ENCODE data around the gene SORCS2. TPM values are rescaled to one million over a fixed set of nuclear protein-coding genes. Genes with fewer than 3 reads are reported as not detected.
A peak's percentile ranks its signal among the peaks of the same experiment; 100 is the strongest.

Gene SORCS2
- total RNA-seq, 4 donors from 2014 or later, result 1.1 to 2.5 (median 2.0) TPM

GRCh38 chr4:7208509-7209451 is 16.4 kb downstream of the SORCS2 start:
- Histone ChIP-seq H3K36me3 (no peaks in the 10 kb centered on the region), H3K27me3 (peaks cover 0 to 20% (median 0%) of the 10 kb centered on the region in 4 donors), H3K4me1 (peaks cover 16 to 65% (median 26%) of the 10 kb centered on the region in 3 donors), H3K27ac (peak overlapping the region in 1 of 4 donors; percentile 73), H3K9me3 (no peaks in the 10 kb centered on the region), H3K4me3 (no peak overlapping the region)
- WGBS, 2 donors, result 85 to 86% methylated on average over 5 to 13 of the region's 21 CpGs
- TF ChIP-seq POLR2A (IDR thresholded peaks at IDR 0.05) (no peak), CTCF (IDR thresholded peaks at IDR 0.05) (no peak)
- DNase-seq, result no peak
- intact Hi-C loops (cut with DNase I), result no loop called here

- no peak overlapping the region for H3K27ac ChIP-seq
- H3K36me3 ChIP-seq, result no peaks in the 10 kb centered on the region
- peaks cover 0 to 20% (median 0%) of the 10 kb centered on the region in 4 donors for H3K27me3 ChIP-seq
- H3K4me3 ChIP-seq, result no peak overlapping the region
- DNase-seq, result no peak
- H3K4me1 ChIP-seq, result peaks cover 16 to 66% (median 26%) of the 10 kb centered on the region in 3 donors
- TF ChIP-seq POLR2A (IDR thresholded peaks at IDR 0.05) (no peak), CTCF (IDR thresholded peaks at IDR 0.05) (no peak)
- H3K9me3 ChIP-seq, result no peaks in the 10 kb centered on the region
- intact Hi-C loops (cut with DNase I), result no loop called here
- WGBS, 2 donors, result 70 to 71% methylated on average over 2 to 9 of the region's 9 CpGs
These were observed 17.4 kb downstream of the SORCS2 start for GRCh38 chr4:7209699-7210098.

- intact Hi-C loops (cut with DNase I), result no loop called here
These were observed 18.5 kb downstream of the SORCS2 start for GRCh38 chr4:7210824-7211223.

GRCh38 chr4:7212101-7212674 is 19.9 kb downstream of the SORCS2 start:
- no peaks in the 10 kb centered on the region for H3K36me3 ChIP-seq
- H3K4me1 ChIP-seq, result peaks cover 3 to 50% (median 15%) of the 10 kb centered on the region in 3 donors
- peak overlapping the region in 1 of 4 donors; percentile 16 for H3K27ac ChIP-seq
- 64 to 81% methylated on average over 4 to 6 of the region's 6 CpGs for WGBS, 2 donors
- H3K27me3 ChIP-seq, result peaks cover 0 to 20% (median 0%) of the 10 kb centered on the region in 4 donors
- H3K9me3 ChIP-seq, result no peaks in the 10 kb centered on the region
- intact Hi-C loops (cut with DNase I), result no loop called here
- DNase-seq, result no peak
- H3K4me3 ChIP-seq, result no peak overlapping the region
- no peak for TF ChIP-seq CTCF (IDR thresholded peaks at IDR 0.05)
- no peak for TF ChIP-seq POLR2A (IDR thresholded peaks at IDR 0.05)

More at GRCh38 chr4:7210824-7211223, 18.5 kb downstream of the SORCS2 start:
- Histone ChIP-seq H3K27me3 (peaks cover 0 to 20% (median 0%) of the 10 kb centered on the region in 4 donors), H3K27ac (no peak overlapping the region), H3K4me3 (no peak overlapping the region), H3K9me3 (no peaks in the 10 kb centered on the region), H3K36me3 (no peaks in the 10 kb centered on the region), H3K4me1 (peaks cover 16 to 61% (median 26%) of the 10 kb centered on the region in 3 donors)
- WGBS, 2 donors, result 59 to 60% methylated on average over 4 of the region's 4 CpGs
- DNase-seq, result no peak
- TF ChIP-seq POLR2A (IDR thresholded peaks at IDR 0.05) (no peak), CTCF (IDR thresholded peaks at IDR 0.05) (no peak)

GRCh38 chr4:7212921-7213320 is 20.6 kb downstream of the SORCS2 start:
- WGBS, 2 donors, result 20 to 94% methylated on average over 2 to 3 of the region's 6 CpGs
- DNase-seq, result no peak
- intact Hi-C loops (cut with DNase I), result no loop called here
- H3K27ac ChIP-seq, result peak overlapping the region in 1 of 4 donors; percentile 16
- TF ChIP-seq CTCF (IDR thresholded peaks at IDR 0.05) (no peak), POLR2A (IDR thresholded peaks at IDR 0.05) (no peak)
- no peaks in the 10 kb centered on the region for H3K9me3 ChIP-seq
- H3K4me1 ChIP-seq, result peaks cover 5 to 50% (median 12%) of the 10 kb centered on the region in 3 donors
- H3K4me3 ChIP-seq, result no peak overlapping the region
- no peaks in the 10 kb centered on the region for H3K36me3 ChIP-seq
- peaks cover 0 to 19% (median 0%) of the 10 kb centered on the region in 4 donors for H3K27me3 ChIP-seq

Data from esophagus squamous epithelium (tissue), 5 donors.